ENCODE results near the gene TBRG4. TPM values are rescaled to one million over a fixed set of nuclear protein-coding genes. Genes with fewer than 3 reads are reported as not detected.

TBRG4 gene
- total and polyA plus RNA-seq, 7 donors: 31.8 to 80.1 (median 44.6) TPM

DNA sequence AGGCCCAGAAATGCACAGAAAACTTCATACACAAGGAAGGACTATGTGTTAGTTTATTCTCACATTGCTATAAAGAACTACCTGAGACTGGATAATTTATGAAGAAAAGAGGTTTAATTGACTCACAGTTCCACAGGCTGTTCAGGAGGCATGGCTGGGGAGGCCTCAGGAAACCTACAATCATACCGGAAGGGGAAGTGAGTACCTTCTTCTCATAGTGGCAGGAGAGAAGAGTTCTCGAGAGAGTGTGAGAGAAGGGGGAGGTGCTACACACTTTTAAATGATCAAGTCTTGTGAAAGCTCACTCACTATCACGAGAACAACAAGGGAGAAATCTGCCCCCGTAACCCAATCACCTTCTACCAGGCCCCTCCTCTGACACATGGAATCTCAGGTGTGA is 29.3 kb upstream of the TBRG4 start:
- TF ChIP-seq, protein P1, sequence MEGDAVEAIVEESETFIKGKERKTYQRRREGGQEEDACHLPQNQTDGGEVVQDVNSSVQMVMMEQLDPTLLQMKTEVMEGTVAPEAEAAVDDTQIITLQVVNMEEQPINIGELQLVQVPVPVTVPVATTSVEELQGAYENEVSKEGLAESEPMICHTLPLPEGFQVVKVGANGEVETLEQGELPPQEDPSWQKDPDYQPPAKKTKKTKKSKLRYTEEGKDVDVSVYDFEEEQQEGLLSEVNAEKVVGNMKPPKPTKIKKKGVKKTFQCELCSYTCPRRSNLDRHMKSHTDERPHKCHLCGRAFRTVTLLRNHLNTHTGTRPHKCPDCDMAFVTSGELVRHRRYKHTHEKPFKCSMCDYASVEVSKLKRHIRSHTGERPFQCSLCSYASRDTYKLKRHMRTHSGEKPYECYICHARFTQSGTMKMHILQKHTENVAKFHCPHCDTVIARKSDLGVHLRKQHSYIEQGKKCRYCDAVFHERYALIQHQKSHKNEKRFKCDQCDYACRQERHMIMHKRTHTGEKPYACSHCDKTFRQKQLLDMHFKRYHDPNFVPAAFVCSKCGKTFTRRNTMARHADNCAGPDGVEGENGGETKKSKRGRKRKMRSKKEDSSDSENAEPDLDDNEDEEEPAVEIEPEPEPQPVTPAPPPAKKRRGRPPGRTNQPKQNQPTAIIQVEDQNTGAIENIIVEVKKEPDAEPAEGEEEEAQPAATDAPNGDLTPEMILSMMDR (IDR thresholded peaks at IDR 0.05): no peak
- TF ChIP-seq POLR2AphosphoS5 (IDR thresholded peaks at IDR 0.05) (no peak), POLR2A (IDR thresholded peaks at IDR 0.05) (no peak), EP300 (IDR thresholded peaks at IDR 0.05) (no peak)
- intact Hi-C loops (cut with DNase I): no loop called here
- H3K36me3 ChIP-seq: no peaks in the 10 kb centered on the region
- WGBS, 2 donors: 70 to 87% methylated on average over 4 of the region's 4 CpGs
- no peaks in the 10 kb centered on the region for H3K4me1 ChIP-seq
- no peak overlapping the region for H3K27ac ChIP-seq
- H3K4me3 ChIP-seq: no peak overlapping the region
- H3K27me3 ChIP-seq: peaks cover 0 to 4% (median 3%) of the 10 kb centered on the region in 3 donors
- no peak for DNase-seq
- no peaks in the 10 kb centered on the region for H3K9me3 ChIP-seq

DNA sequence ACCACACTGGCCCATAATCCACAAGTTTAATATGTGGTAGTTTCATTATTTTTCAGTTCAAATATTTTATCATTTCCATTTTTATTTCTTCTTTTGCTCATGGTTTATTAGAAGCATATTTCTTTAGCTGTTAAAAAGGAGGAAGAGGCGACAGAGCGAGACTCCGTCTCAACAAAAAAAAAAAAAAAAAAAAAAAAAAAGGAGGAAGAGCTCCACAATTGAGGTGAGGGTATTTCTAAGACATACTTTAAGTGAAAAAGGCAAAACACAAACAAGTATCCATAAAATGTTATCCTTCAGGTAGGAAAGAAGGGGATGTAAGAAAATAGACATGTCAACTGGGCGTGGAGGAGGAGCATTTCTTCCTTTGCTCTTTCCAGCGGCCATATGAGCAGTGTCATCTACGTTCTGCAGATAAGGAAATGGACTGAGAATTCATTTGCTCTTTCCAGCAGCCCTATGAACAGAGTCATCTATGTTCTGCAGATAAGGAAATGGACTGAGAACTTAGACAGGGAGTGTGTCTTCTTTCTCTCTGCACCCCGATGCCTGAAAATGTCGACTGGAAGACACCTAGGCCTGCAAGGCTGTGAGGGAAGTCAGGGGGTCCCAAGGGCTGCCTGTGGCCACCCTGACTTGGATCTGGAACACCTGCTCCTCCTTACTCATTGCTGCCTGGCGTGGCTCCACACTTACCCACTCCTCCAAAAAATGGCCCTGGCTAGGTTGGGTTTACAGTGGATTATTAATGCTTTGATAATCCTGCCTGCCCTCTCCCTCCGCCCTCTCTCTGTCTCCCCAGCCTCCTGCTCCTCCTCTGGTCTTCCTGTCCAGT is 27.2 kb upstream of the TBRG4 start:
- Histone ChIP-seq H3K4me1 (no peaks in the 10 kb centered on the region), H3K9me3 (no peaks in the 10 kb centered on the region), H3K27me3 (no peaks in the 10 kb centered on the region), H3K36me3 (no peaks in the 10 kb centered on the region), H3K27ac (no peak overlapping the region), H3K4me3 (no peak overlapping the region)
- intact Hi-C loops (cut with DNase I): loop anchor here (5.0 kb wide), 1 partner anchor 281 kb away; no protein-coding TSS in a partner anchor
- DNase-seq: no peak
- TF ChIP-seq POLR2A (IDR thresholded peaks at IDR 0.05) (no peak), EP300 (IDR thresholded peaks at IDR 0.05) (no peak), POLR2AphosphoS5 (IDR thresholded peaks at IDR 0.05) (no peak)
- TF ChIP-seq, protein P1 (IDR thresholded peaks at IDR 0.05): no peak
- WGBS, 2 donors: 70 to 76% methylated on average over 10 of the region's 10 CpGs

DNA sequence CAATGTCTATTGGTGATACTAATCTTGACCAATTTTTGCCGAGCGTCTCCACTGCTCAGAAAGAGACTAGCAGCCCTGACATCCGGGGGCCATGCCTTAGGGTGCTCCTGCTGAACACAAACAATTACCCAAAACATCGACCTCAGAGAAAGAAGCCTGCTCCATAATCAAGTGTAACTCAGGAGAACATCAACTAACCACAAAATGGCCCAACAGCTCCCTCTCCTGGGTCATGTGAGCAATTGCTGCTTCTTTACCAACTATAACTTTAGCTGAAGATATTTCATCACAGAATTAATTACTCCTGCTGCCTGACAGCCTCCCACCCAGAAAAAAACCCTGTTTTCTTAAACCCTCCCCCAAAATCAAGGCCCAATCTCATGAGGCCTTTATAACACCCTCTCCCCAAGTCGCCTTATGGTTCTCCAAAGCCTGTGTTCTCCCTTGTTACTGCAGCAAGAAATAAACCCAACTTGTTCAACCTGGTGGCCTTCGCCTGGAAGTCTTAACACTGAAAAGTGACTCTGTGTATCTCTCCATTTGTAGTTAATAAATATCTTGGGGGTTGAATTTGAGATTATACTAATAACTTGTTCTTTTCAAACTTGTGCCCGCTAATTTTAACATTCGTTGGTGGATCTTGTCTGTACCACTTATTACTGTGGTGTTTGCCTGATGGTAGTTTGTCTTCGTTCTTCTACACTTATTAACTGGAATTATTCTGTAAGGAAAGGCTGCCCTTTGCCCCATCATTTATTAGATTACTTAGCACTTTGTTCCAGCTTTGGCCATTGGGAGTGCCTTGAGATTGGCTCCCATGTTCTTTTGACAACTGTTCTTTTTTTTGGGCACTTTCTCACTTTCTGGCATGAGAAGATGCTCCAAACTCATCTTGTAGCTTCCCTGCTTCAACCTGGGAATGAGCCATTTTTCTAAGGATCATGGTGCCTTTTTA is 24.9 kb upstream of the TBRG4 start:
- intact Hi-C loops (cut with DNase I): loop anchor here (2.0 to 5.0 kb wide), 2 partner anchors 170 to 279 kb away; no protein-coding TSS in a partner anchor

DNA sequence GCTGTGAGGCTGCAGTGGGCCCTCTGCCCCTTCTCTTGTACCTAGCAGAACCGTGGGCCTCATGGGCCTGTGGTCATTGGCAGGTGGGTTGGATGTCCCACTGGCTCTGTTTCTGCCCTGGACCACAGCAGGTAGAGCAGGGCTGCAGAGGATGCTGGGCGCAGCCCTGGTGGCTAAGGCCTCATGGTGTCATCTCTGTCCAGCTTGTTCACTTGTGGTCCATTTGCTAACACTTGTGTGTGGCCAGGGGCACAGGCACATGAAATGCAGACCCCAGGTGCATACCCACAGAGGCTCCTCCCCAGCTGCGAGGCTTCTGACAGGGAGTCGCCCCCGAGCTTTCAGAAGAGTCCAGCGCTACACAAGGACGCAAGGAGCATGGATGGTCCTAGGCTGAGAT is 22.4 kb upstream of the TBRG4 start:
- WGBS, 2 donors: 92 to 94% methylated on average over 7 of the region's 7 CpGs
- Histone ChIP-seq H3K36me3 (no peaks in the 10 kb centered on the region), H3K27ac (no peak overlapping the region), H3K27me3 (no peaks in the 10 kb centered on the region), H3K4me1 (no peaks in the 10 kb centered on the region), H3K4me3 (no peak overlapping the region), H3K9me3 (no peaks in the 10 kb centered on the region)
- intact Hi-C loops (cut with DNase I): no loop called here
- TF ChIP-seq EP300 (IDR thresholded peaks at IDR 0.05): no peak
- TF ChIP-seq, protein P1 (IDR thresholded peaks at IDR 0.05): no peak
- no peak for TF ChIP-seq POLR2A (IDR thresholded peaks at IDR 0.05)
- TF ChIP-seq POLR2AphosphoS5 (IDR thresholded peaks at IDR 0.05): no peak
- no peak for DNase-seq

More for the DNA sequence above, 24.9 kb upstream of the TBRG4 start:
- WGBS, 2 donors: 31 to 44% methylated on average over 9 of the region's 9 CpGs
- DNase-seq: no peak
- no peaks in the 10 kb centered on the region for H3K4me1 ChIP-seq
- H3K36me3 ChIP-seq: no peaks in the 10 kb centered on the region
- no peaks in the 10 kb centered on the region for H3K27me3 ChIP-seq
- H3K4me3 ChIP-seq: no peak overlapping the region
- no peaks in the 10 kb centered on the region for H3K9me3 ChIP-seq
- no peak overlapping the region for H3K27ac ChIP-seq
- TF ChIP-seq POLR2A (IDR thresholded peaks at IDR 0.05): no peak
- TF ChIP-seq POLR2AphosphoS5 (IDR thresholded peaks at IDR 0.05): no peak
- TF ChIP-seq EP300 (IDR thresholded peaks at IDR 0.05): no peak
- TF ChIP-seq, protein P1 (IDR thresholded peaks at IDR 0.05): peak; percentile 54 to 77 (median 73)
